KOPT-K1 (cell line): Measurements from ENCODE around the gene VKORC1L1.
"Not testable (repeated sequence)": the region's sequence is repeated elsewhere in the genome, so short reads cannot be mapped to it uniquely, and the experiment has no call there.

Source experiments
- H3K27ac ChIP-seq: fragments of 200-600 bp; sonication (generic); 2 replicates; pipeline ENCODE4 v1.5.1; 2016; ENCODE audit warnings: antibody characterized with exemption, mild to moderate bottlenecking, low read depth, low read length; ENCODE audit not compliant: poor library complexity, severe bottlenecking
- H3K36me3 ChIP-seq: fragments of 200-600 bp; sonication (generic); 2 replicates; pipeline ENCODE4 v1.5.1; 2017; ENCODE audit warnings: antibody characterized with exemption, mild to moderate bottlenecking, low read length, moderate library complexity; ENCODE audit not compliant: insufficient read depth
- H3K9me3 ChIP-seq: fragments of 200-600 bp; sonication (generic); 2 replicates; pipeline ENCODE4 v1.5.1; 2017; ENCODE audit warnings: antibody characterized with exemption, low read length, mild to moderate bottlenecking; ENCODE audit not compliant: insufficient read depth, poor library complexity, severe bottlenecking

The VKORC1L1 gene

DNA sequence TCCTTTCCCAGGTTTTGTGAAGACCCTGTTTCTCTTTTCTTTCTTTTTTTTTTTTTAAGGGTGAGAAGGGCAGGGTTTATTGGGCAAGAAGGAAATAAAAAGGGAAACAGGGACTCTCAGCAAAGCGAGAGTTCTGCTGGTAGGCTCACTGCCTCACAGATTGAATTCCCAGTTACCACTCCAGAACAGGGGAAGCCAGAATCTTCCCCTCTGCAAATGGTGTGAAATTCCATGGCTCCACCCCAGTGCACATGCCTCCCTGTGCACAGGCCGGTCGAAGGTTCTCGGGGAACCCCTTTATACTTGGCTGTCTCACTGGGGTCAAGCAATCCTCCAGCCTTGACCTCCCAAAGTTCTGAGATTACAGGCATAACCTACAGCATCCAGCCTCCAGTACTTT lies 119.7 kb downstream of the VKORC1L1 start:
- Histone ChIP-seq H3K36me3 (no peaks in the 10 kb centered on the region), H3K27ac (no peak overlapping the region), H3K9me3 (no peaks in the 10 kb centered on the region)

DNA sequence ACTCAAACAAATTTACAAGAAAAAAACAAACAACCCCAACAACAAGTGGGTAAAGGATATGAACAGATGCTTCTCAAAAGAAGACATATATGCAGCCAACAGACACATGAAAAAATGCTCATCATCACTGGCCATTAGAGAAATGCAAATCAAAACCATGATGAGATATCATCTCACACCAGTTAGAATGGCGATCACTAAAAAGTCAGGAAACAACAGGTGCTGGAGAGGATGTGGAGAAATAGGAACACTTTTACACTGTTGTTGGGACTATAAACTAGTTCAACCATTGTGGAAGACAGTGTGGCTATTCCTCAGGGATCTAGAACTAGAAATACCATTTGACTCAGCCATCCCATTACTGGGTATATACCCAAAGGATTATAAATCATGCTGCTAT lies 122.1 kb downstream of the VKORC1L1 start:
- not testable (repeated sequence) for H3K27ac ChIP-seq, H3K9me3 ChIP-seq, H3K36me3 ChIP-seq

DNA sequence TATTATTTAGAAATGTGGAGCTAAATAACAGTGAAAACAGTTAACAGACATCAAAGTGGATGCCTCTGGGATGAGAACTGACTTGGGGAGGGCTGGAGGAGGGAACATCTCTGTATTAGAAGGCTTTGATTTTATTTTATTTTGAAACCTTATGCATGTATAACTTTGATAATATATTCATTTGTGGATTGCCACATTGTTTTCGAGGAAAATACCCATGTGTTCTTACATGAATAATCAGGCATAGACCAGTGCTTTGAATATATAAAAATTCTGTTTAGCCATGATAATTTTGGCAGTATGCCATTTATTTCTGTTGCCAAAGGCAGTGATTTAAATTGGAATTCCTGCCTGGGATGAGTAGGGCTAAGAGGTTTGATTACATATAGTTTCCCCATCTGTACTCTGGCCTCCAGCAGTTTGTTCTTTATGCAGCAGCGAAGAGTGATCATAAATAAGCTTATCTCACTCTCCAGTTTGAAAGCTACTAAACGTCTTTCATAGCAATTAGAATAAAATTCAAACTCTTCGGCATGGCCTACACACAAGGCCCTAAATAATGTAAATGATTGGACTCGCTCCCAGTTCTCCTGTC lies 128.0 kb downstream of the VKORC1L1 start:
- not testable (repeated sequence) for H3K27ac ChIP-seq, H3K9me3 ChIP-seq, H3K36me3 ChIP-seq

DNA sequence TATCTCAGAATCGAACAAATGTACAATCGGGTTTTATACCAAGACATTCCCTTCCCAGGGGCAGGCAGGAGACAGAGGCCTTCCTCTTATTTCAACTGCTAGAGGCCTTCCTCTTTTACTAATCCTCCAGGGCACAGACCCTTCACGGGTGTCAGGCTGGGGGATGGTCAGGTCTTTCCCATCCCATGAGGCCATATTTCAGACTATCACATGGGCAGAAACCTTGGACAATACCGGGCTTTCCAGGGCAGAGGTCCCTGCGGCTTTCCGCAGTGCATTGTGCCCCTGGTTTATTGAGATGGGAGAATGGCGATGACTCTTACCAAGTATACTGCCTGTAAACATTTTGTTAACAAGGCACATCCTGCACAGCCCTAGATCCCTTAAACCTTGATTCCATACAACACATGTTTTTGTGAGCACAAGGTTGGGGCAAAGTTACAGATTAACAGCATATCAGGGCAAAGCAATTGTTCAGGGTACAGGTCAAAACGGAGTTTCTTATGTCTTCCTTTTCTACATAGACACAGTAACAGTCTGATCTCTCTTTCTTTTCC lies 132.3 kb downstream of the VKORC1L1 start:
- not testable (repeated sequence) for H3K27ac ChIP-seq, H3K36me3 ChIP-seq, H3K9me3 ChIP-seq

DNA sequence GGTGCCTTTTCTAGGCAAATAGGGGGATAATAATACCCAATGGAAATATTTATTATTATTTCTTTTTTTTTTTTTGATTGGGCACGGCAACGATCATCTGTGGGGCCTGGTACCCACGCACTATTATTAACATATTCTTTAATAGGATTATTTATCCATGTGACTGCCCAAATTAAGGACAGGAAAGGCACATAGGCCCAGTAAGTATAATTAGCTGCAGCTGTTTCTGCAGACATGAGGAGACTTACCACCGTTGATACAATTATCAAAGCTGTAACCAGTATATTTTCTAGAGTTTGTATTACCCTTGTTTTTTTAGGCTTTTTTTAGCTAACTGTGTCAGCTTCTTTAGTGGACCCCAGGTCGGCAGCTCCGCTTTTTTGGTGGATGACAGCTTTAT lies 134.4 kb downstream of the VKORC1L1 start:
- no peaks in the 10 kb centered on the region for H3K9me3 ChIP-seq
- H3K27ac ChIP-seq = no peak overlapping the region
- H3K36me3 ChIP-seq = no peaks in the 10 kb centered on the region
